RWPE2 (cell line): ENCODE results near the gene TLE4.

Experiments
- ATAC-seq: fragments of 200-7000 bp; cut with Tn5 transposase; 3 replicates; pipeline ENCODE4 v1.9.1; 2021; ENCODE audit warnings: low read depth
- DNase-seq: peaks from one replicate; pipeline ENCODE4 v3.0.0-alpha.2; 2020; ENCODE audit warnings: low spot score
- H3K27ac ChIP-seq: fragments of 450-650 bp; 2 replicates; pipeline ENCODE4 v1.5.1; 2017; ENCODE audit warnings: mild to moderate bottlenecking; ENCODE audit not compliant: poor library complexity, severe bottlenecking
- H3K27me3 ChIP-seq: fragments of 250-450 bp; sonication (Bioruptor Pico); 2 replicates; pipeline ENCODE4 v1.5.1; 2021; ENCODE audit warnings: mild to moderate bottlenecking, moderate library complexity; ENCODE audit not compliant: insufficient read depth, poor library complexity, severe bottlenecking
- H3K36me3 ChIP-seq: fragments of 250-450 bp; sonication (Bioruptor Pico); 2 replicates; pipeline ENCODE4 v1.5.1; 2020; ENCODE audit warnings: low read depth, mild to moderate bottlenecking, moderate library complexity
- H3K4me1 ChIP-seq: fragments of 250-450 bp; sonication (Bioruptor Pico); 2 replicates; pipeline ENCODE4 v1.5.1; 2021; ENCODE audit warnings: mild to moderate bottlenecking, moderate library complexity; ENCODE audit not compliant: insufficient read depth, poor library complexity, severe bottlenecking
- H3K4me3 ChIP-seq: fragments of 250-450 bp; sonication (Bioruptor Pico); 2 replicates; pipeline ENCODE4 v1.5.1; 2021; ENCODE audit warnings: mild to moderate bottlenecking, moderate library complexity; ENCODE audit not compliant: severe bottlenecking
- H3K9me3 ChIP-seq: fragments of 250-450 bp; sonication (Bioruptor Pico); 2 replicates; pipeline ENCODE4 v1.5.1; 2021; ENCODE audit warnings: mild to moderate bottlenecking, moderate library complexity; ENCODE audit not compliant: severe bottlenecking
- CTCF ChIP-seq: fragments of 450-650 bp; IDR thresholded peaks from one replicate; pipeline ENCODE4 v1.5.1; 2017; ENCODE audit warnings: mild to moderate bottlenecking, moderate library complexity; ENCODE audit not compliant: poor library complexity, severe bottlenecking

TLE4 gene

GRCh38 chr9:79655551-79655950 lies 83.8 kb downstream of the TLE4 start:
- H3K27me3 ChIP-seq, result no peaks in the 10 kb centered on the region
- ATAC-seq (no peak), DNase-seq (no peak)
- no peak overlapping the region for H3K4me3 ChIP-seq
- TF ChIP-seq CTCF, result no peak
- no peaks in the 10 kb centered on the region for H3K36me3 ChIP-seq
- H3K4me1 ChIP-seq, result no peaks in the 10 kb centered on the region
- no peak overlapping the region for H3K27ac ChIP-seq
- no peaks in the 10 kb centered on the region for H3K9me3 ChIP-seq

- Histone ChIP-seq H3K27me3 (no peaks in the 10 kb centered on the region), H3K36me3 (no peaks in the 10 kb centered on the region)
- ATAC-seq, result no peak
Observed at GRCh38 chr9:79656169-79656568, 84.4 kb downstream of the TLE4 start.

GRCh38 chr9:79657891-79658290 lies 86.1 kb downstream of the TLE4 start:
- Histone ChIP-seq H3K4me1 (no peaks in the 10 kb centered on the region), H3K9me3 (no peaks in the 10 kb centered on the region), H3K27ac (no peak overlapping the region), H3K36me3 (no peaks in the 10 kb centered on the region), H3K27me3 (no peaks in the 10 kb centered on the region), H3K4me3 (no peak overlapping the region)
- no peak for ATAC-seq
- DNase-seq, result no peak
- TF ChIP-seq CTCF, result no peak

More at GRCh38 chr9:79656169-79656568, 84.4 kb downstream of the TLE4 start:
- no peak for DNase-seq
- TF ChIP-seq CTCF, result no peak
- no peak overlapping the region for H3K27ac ChIP-seq
- H3K9me3 ChIP-seq, result no peaks in the 10 kb centered on the region
- H3K4me3 ChIP-seq, result no peak overlapping the region
- H3K4me1 ChIP-seq, result no peaks in the 10 kb centered on the region

GRCh38 chr9:79658926-79659325 lies 87.2 kb downstream of the TLE4 start:
- Histone ChIP-seq H3K9me3 (no peaks in the 10 kb centered on the region), H3K27ac (no peak overlapping the region), H3K4me1 (no peaks in the 10 kb centered on the region), H3K27me3 (no peaks in the 10 kb centered on the region), H3K36me3 (no peaks in the 10 kb centered on the region), H3K4me3 (no peak overlapping the region)
- DNase-seq, result no peak
- no peak for TF ChIP-seq CTCF
- no peak for ATAC-seq

- H3K27ac ChIP-seq, result no peak overlapping the region
- no peak overlapping the region for H3K4me3 ChIP-seq
- no peaks in the 10 kb centered on the region for H3K36me3 ChIP-seq
- TF ChIP-seq CTCF, result no peak
- H3K4me1 ChIP-seq, result no peaks in the 10 kb centered on the region
- H3K9me3 ChIP-seq, result no peaks in the 10 kb centered on the region
- H3K27me3 ChIP-seq, result no peaks in the 10 kb centered on the region
- DNase-seq (no peak), ATAC-seq (no peak)
Observed at GRCh38 chr9:79660615-79661014, 88.8 kb downstream of the TLE4 start.
